ENCODE data around the gene IL1RAPL1. TPM values are rescaled to one million over a fixed set of nuclear protein-coding genes. Genes with fewer than 3 reads are reported as not detected.

The IL1RAPL1 gene
- total and polyA plus RNA-seq, 4 experiments from 2014 or later = not detected

- Mint-ChIP-seq H3K27me3 (no peaks in the 10 kb centered on the region), H3K27ac (no peak overlapping the region), H3K9me3 (peaks cover 0 to 3% (median 0%) of the 10 kb centered on the region in 8 donors), H3K4me1 (no peaks in the 10 kb centered on the region), H3K36me3 (no peaks in the 10 kb centered on the region), H3K4me3 (no peak overlapping the region)
- no peak overlapping the region for H3K4me3 ChIP-seq (ENCODE audit: low read length in 2 of 2)
- H3K4me1 ChIP-seq (ENCODE audit: insufficient read depth, low read length) = no peaks in the 10 kb centered on the region
- POLR2A ChIA-PET (ENCODE audit: partially characterized antibody) = no interaction called here
- H3K9me3 ChIP-seq (ENCODE audit: control insufficient read depth in 1 of 2, low read length in 2 of 2) = no peaks in the 10 kb centered on the region
- no peaks in the 10 kb centered on the region for H3K27me3 ChIP-seq (ENCODE audit: insufficient read depth, low read length)
- DNase-seq = no peak
- no peaks in the 10 kb centered on the region for H3K36me3 ChIP-seq (ENCODE audit: insufficient read depth, low read length)
- no peak overlapping the region for H3K27ac ChIP-seq (ENCODE audit: low read depth, low read length)
- intact Hi-C loops (cut with micrococcal nuclease) = no loop called here
- CTCF ChIA-PET (ENCODE audit: partially characterized antibody) = no interaction called here
Observed at GRCh38 chrX:29792335-29792734, 1205.1 kb downstream of the IL1RAPL1 start.

GRCh38 chrX:29797156-29797555, 1209.9 kb downstream of the IL1RAPL1 start:
- H3K27ac ChIP-seq (ENCODE audit: low read depth, low read length) = no peak overlapping the region
- ChIA-PET POLR2A (ENCODE audit: partially characterized antibody) (no interaction called here), CTCF (ENCODE audit: partially characterized antibody) (no interaction called here)
- intact Hi-C loops (cut with micrococcal nuclease) = no loop called here
- H3K36me3 Mint-ChIP-seq = no peaks in the 10 kb centered on the region
- H3K9me3 ChIP-seq (ENCODE audit: control insufficient read depth in 1 of 2, low read length in 2 of 2) = no peaks in the 10 kb centered on the region
- H3K27ac Mint-ChIP-seq = no peak overlapping the region
- no peak overlapping the region for H3K4me3 ChIP-seq (ENCODE audit: low read length in 2 of 2)
- H3K4me1 ChIP-seq (ENCODE audit: insufficient read depth, low read length) = no peaks in the 10 kb centered on the region
- H3K27me3 ChIP-seq (ENCODE audit: insufficient read depth, low read length) = no peaks in the 10 kb centered on the region
- H3K4me3 Mint-ChIP-seq = no peak overlapping the region
- no peaks in the 10 kb centered on the region for H3K4me1 Mint-ChIP-seq
- peaks cover 0 to 4% (median 1%) of the 10 kb centered on the region in 8 donors for H3K9me3 Mint-ChIP-seq
- H3K36me3 ChIP-seq (ENCODE audit: insufficient read depth, low read length) = no peaks in the 10 kb centered on the region
- no peak for DNase-seq
- H3K27me3 Mint-ChIP-seq = no peaks in the 10 kb centered on the region

- H3K36me3 Mint-ChIP-seq = no peaks in the 10 kb centered on the region
- no peak overlapping the region for H3K4me3 Mint-ChIP-seq
- peaks cover 0 to 4% (median 1%) of the 10 kb centered on the region in 8 donors for H3K9me3 Mint-ChIP-seq
- no peaks in the 10 kb centered on the region for H3K27me3 Mint-ChIP-seq
- H3K27ac Mint-ChIP-seq = no peak overlapping the region
- ChIA-PET POLR2A (ENCODE audit: partially characterized antibody) (no interaction called here), CTCF (ENCODE audit: partially characterized antibody) (no interaction called here)
- intact Hi-C loops (cut with micrococcal nuclease) = no loop called here
- Histone ChIP-seq H3K36me3 (ENCODE audit: insufficient read depth, low read length) (no peaks in the 10 kb centered on the region), H3K27ac (ENCODE audit: low read depth, low read length) (no peak overlapping the region), H3K4me1 (ENCODE audit: insufficient read depth, low read length) (no peaks in the 10 kb centered on the region), H3K4me3 (ENCODE audit: low read length in 2 of 2) (no peak overlapping the region), H3K27me3 (ENCODE audit: insufficient read depth, low read length) (no peaks in the 10 kb centered on the region), H3K9me3 (ENCODE audit: control insufficient read depth in 1 of 2, low read length in 2 of 2) (no peaks in the 10 kb centered on the region)
- no peak for DNase-seq
- H3K4me1 Mint-ChIP-seq = no peaks in the 10 kb centered on the region
Observed at GRCh38 chrX:29798469-29798868, 1211.2 kb downstream of the IL1RAPL1 start.

GRCh38 chrX:29813174-29813573, 1225.9 kb downstream of the IL1RAPL1 start:
- H3K4me1 ChIP-seq (ENCODE audit: insufficient read depth, low read length) = no peaks in the 10 kb centered on the region
- no peak overlapping the region for H3K27ac Mint-ChIP-seq
- no peak for DNase-seq
- H3K27ac ChIP-seq (ENCODE audit: low read depth, low read length) = no peak overlapping the region
- no peaks in the 10 kb centered on the region for H3K27me3 ChIP-seq (ENCODE audit: insufficient read depth, low read length)
- no peak overlapping the region for H3K4me3 ChIP-seq (ENCODE audit: low read length in 2 of 2)
- H3K4me1 Mint-ChIP-seq = no peaks in the 10 kb centered on the region
- intact Hi-C loops (cut with micrococcal nuclease) = no loop called here
- CTCF ChIA-PET (ENCODE audit: partially characterized antibody) = no interaction called here
- POLR2A ChIA-PET (ENCODE audit: partially characterized antibody) = no interaction called here
- H3K9me3 ChIP-seq (ENCODE audit: control insufficient read depth in 1 of 2, low read length in 2 of 2) = no peaks in the 10 kb centered on the region
- no peaks in the 10 kb centered on the region for H3K27me3 Mint-ChIP-seq
- no peaks in the 10 kb centered on the region for H3K36me3 Mint-ChIP-seq
- no peaks in the 10 kb centered on the region for H3K36me3 ChIP-seq (ENCODE audit: insufficient read depth, low read length)
- H3K4me3 Mint-ChIP-seq = no peak overlapping the region
- peaks cover 0 to 4% (median 0%) of the 10 kb centered on the region in 8 donors for H3K9me3 Mint-ChIP-seq

GRCh38 chrX:29824176-29824906, 1237.1 kb downstream of the IL1RAPL1 start:
- CTCF ChIA-PET (ENCODE audit: partially characterized antibody) = no interaction called here
- no peaks in the 10 kb centered on the region for H3K4me1 ChIP-seq (ENCODE audit: insufficient read depth, low read length)
- no peak for DNase-seq
- POLR2A ChIA-PET (ENCODE audit: partially characterized antibody) = no interaction called here
- Mint-ChIP-seq H3K27ac (no peak overlapping the region), H3K4me1 (no peaks in the 10 kb centered on the region), H3K9me3 (peaks cover 0 to 10% (median 3%) of the 10 kb centered on the region in 8 donors), H3K4me3 (no peak overlapping the region), H3K36me3 (no peaks in the 10 kb centered on the region), H3K27me3 (no peaks in the 10 kb centered on the region)
- H3K4me3 ChIP-seq (ENCODE audit: low read length in 2 of 2) = no peak overlapping the region
- H3K9me3 ChIP-seq (ENCODE audit: control insufficient read depth in 1 of 2, low read length in 2 of 2) = no peaks in the 10 kb centered on the region
- no peak overlapping the region for H3K27ac ChIP-seq (ENCODE audit: low read depth, low read length)
- intact Hi-C loops (cut with micrococcal nuclease) = no loop called here
- no peaks in the 10 kb centered on the region for H3K27me3 ChIP-seq (ENCODE audit: insufficient read depth, low read length)
- no peaks in the 10 kb centered on the region for H3K36me3 ChIP-seq (ENCODE audit: insufficient read depth, low read length)

GRCh38 chrX:29826742-29827141, 1239.5 kb downstream of the IL1RAPL1 start:
- no peaks in the 10 kb centered on the region for H3K36me3 Mint-ChIP-seq
- Histone ChIP-seq H3K4me3 (ENCODE audit: low read length in 2 of 2) (no peak overlapping the region), H3K27ac (ENCODE audit: low read depth, low read length) (no peak overlapping the region), H3K36me3 (ENCODE audit: insufficient read depth, low read length) (no peaks in the 10 kb centered on the region), H3K9me3 (ENCODE audit: control insufficient read depth in 1 of 2, low read length in 2 of 2) (no peaks in the 10 kb centered on the region), H3K4me1 (ENCODE audit: insufficient read depth, low read length) (no peaks in the 10 kb centered on the region), H3K27me3 (ENCODE audit: insufficient read depth, low read length) (no peaks in the 10 kb centered on the region)
- peaks cover 0 to 10% (median 3%) of the 10 kb centered on the region in 8 donors for H3K9me3 Mint-ChIP-seq
- ChIA-PET POLR2A (ENCODE audit: partially characterized antibody) (no interaction called here), CTCF (ENCODE audit: partially characterized antibody) (no interaction called here)
- no peaks in the 10 kb centered on the region for H3K4me1 Mint-ChIP-seq
- intact Hi-C loops (cut with micrococcal nuclease) = no loop called here
- H3K27me3 Mint-ChIP-seq = no peaks in the 10 kb centered on the region
- no peak overlapping the region for H3K4me3 Mint-ChIP-seq
- no peak for DNase-seq
- H3K27ac Mint-ChIP-seq = no peak overlapping the region

- intact Hi-C loops (cut with micrococcal nuclease) = no loop called here
- CTCF ChIA-PET (ENCODE audit: partially characterized antibody) = no interaction called here
- Mint-ChIP-seq H3K27ac (no peak overlapping the region), H3K27me3 (no peaks in the 10 kb centered on the region), H3K4me1 (no peaks in the 10 kb centered on the region), H3K36me3 (no peaks in the 10 kb centered on the region), H3K4me3 (no peak overlapping the region), H3K9me3 (peaks cover 0 to 2% (median 0%) of the 10 kb centered on the region in 8 donors)
- Histone ChIP-seq H3K36me3 (ENCODE audit: insufficient read depth, low read length) (no peaks in the 10 kb centered on the region), H3K27me3 (ENCODE audit: insufficient read depth, low read length) (no peaks in the 10 kb centered on the region), H3K4me1 (ENCODE audit: insufficient read depth, low read length) (no peaks in the 10 kb centered on the region), H3K4me3 (ENCODE audit: low read length in 2 of 2) (no peak overlapping the region), H3K9me3 (ENCODE audit: control insufficient read depth in 1 of 2, low read length in 2 of 2) (no peaks in the 10 kb centered on the region), H3K27ac (ENCODE audit: low read depth, low read length) (no peak overlapping the region)
- no peak for DNase-seq
- POLR2A ChIA-PET (ENCODE audit: partially characterized antibody) = no interaction called here
Observed at GRCh38 chrX:29834311-29834710, 1247.1 kb downstream of the IL1RAPL1 start.

- no peak overlapping the region for H3K27ac Mint-ChIP-seq
- Histone ChIP-seq H3K9me3 (ENCODE audit: control insufficient read depth in 1 of 2, low read length in 2 of 2) (no peaks in the 10 kb centered on the region), H3K4me3 (ENCODE audit: low read length in 2 of 2) (no peak overlapping the region), H3K27me3 (ENCODE audit: insufficient read depth, low read length) (no peaks in the 10 kb centered on the region), H3K27ac (ENCODE audit: low read depth, low read length) (no peak overlapping the region), H3K4me1 (ENCODE audit: insufficient read depth, low read length) (no peaks in the 10 kb centered on the region), H3K36me3 (ENCODE audit: insufficient read depth, low read length) (no peaks in the 10 kb centered on the region)
- ChIA-PET CTCF (ENCODE audit: partially characterized antibody) (no interaction called here), POLR2A (ENCODE audit: partially characterized antibody) (no interaction called here)
- H3K27me3 Mint-ChIP-seq = no peaks in the 10 kb centered on the region
- intact Hi-C loops (cut with micrococcal nuclease) = no loop called here
- no peak for DNase-seq
- H3K4me1 Mint-ChIP-seq = no peaks in the 10 kb centered on the region
- H3K36me3 Mint-ChIP-seq = no peaks in the 10 kb centered on the region
- H3K9me3 Mint-ChIP-seq = peaks cover 0 to 2% (median 0%) of the 10 kb centered on the region in 8 donors
- no peak overlapping the region for H3K4me3 Mint-ChIP-seq
Observed at GRCh38 chrX:29834764-29835163, 1247.5 kb downstream of the IL1RAPL1 start.

All from CD4-positive, alpha-beta memory T cell (primary cell).